Measurements from ENCODE around the gene C16orf89. TPM values are rescaled to one million over a fixed set of nuclear protein-coding genes. Genes with fewer than 3 reads are reported as not detected.

The C16orf89 gene
- polyA plus RNA-seq, 1 donor (not counting 4 experiments of a cell fraction or from before 2014, with no cell fraction given) = not detected

DNA sequence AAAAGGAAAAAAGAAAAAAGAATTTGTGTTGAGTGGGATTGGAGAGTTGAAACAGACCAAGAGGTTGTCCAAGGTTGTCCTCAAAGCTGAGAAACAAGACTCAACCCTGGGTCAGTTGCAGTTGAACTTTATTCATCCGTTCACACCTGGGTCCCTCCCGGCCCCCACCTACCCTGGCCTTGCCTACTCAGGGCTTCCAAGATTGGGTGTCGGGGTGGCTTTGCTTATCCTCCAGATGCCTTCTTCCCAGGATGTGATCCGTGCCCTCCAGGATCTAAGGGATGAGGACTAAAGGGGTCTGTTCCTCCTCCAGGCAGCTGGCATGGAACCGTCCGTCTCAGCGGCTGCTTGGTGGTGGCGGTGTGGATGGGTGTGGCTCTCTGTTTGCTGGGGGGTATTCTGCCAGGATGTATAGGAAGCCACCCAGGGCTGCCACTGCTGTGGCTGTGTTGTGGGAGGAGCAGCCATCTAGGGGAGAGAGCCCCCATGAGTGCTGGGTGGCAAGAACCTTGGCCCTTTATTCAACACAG, 21.7 kb downstream of the C16orf89 start:
- Histone ChIP-seq H3K27ac (ENCODE audit: control insufficient read depth, insufficient read depth, low read length) (no peak overlapping the region), H3K4me3 (ENCODE audit: control insufficient read depth in 2 of 3, extremely low read depth in 1 of 3, insufficient read depth in 2 of 3, low read depth in 1 of 3, low read length in 3 of 3) (no peak overlapping the region), H2AFZ (ENCODE audit: control insufficient read depth, low read length) (no peak overlapping the region), H3K27me3 (ENCODE audit: control insufficient read depth, extremely low read depth, insufficient read depth, low read length) (no peaks in the 10 kb centered on the region), H3K9me3 (ENCODE audit: control insufficient read depth, low read depth, low read length) (no peaks in the 10 kb centered on the region), H4K20me1 (ENCODE audit: control insufficient read depth, extremely low read depth, insufficient read depth, low read length) (no peaks in the 10 kb centered on the region), H3K9ac (ENCODE audit: control insufficient read depth, extremely low read depth, insufficient read depth, low read length) (no peak overlapping the region), H3K79me2 (ENCODE audit: control insufficient read depth, insufficient read depth, low read length) (no peaks in the 10 kb centered on the region), H3K4me2 (ENCODE audit: control insufficient read depth, extremely low read depth, insufficient read depth, low read depth, low read length) (no peak overlapping the region), H3K4me1 (ENCODE audit: control insufficient read depth, extremely low read depth, insufficient read depth, low read length) (no peaks in the 10 kb centered on the region), H3K36me3 (ENCODE audit: control insufficient read depth in 2 of 2, extremely low read depth in 1 of 2, insufficient read depth in 2 of 2, low read length in 2 of 2) (no peaks in the 10 kb centered on the region), H3K9me1 (ENCODE audit: control insufficient read depth, extremely low read depth, insufficient read depth, low read length) (no peaks in the 10 kb centered on the region)
- dilution Hi-C loops (cut with MboI; ENCODE audit: extremely low pct_ligation_motif_present, low sequenced_read_pairs) = no loop called here
- FAIRE-seq (no peak), DNase-seq (ENCODE audit: low read depth, low spot score) (no peak)
- no peak for TF ChIP-seq CTCF (optimal IDR thresholded peaks at IDR 0.05 in 1 of 3, IDR thresholded peaks at IDR 0.05 in 1 of 3, conservative IDR thresholded peaks at IDR 0.05 in 1 of 3; ENCODE audit: extremely low read depth in 1 of 3, insufficient read depth in 2 of 3, low read length in 3 of 3)
- no peak for TF ChIP-seq EZH2 (IDR thresholded peaks at IDR 0.05; ENCODE audit: low read length)

DNA sequence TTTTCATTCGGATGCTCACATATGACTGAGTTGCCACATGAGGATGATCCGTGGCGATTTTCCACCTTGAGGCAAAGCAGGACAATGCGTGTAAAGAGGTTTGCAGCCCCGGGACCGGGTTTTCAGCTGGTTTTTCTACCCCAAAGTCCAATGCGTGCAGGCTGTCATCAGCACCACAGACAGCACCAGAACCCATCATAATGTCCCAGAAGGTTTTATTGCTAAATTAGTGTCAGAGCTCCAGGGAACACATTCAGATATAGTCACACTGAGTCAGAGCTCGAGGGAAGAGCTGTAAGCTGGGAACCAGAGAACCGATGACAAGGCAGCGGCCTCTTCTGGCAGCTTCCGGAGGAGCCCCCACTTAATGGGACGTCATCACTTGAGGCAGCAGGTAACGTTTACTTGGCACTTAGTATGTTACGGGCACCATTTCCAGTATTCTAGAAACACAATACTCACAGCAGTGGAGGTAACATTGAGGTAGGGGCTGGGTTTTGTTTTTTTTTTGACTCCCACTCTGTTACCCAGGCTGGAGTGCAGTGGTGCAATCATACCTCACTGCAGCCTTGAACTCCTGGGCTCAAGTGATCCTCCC, 23.1 kb downstream of the C16orf89 start:
- no peaks in the 10 kb centered on the region for H3K79me2 ChIP-seq (ENCODE audit: control insufficient read depth, insufficient read depth, low read length)
- dilution Hi-C loops (cut with MboI; ENCODE audit: extremely low pct_ligation_motif_present, low sequenced_read_pairs) = no loop called here

More for the DNA sequence above, 23.1 kb downstream of the C16orf89 start:
- FAIRE-seq (no peak), DNase-seq (ENCODE audit: low read depth, low spot score) (no peak)
- Histone ChIP-seq H3K9me1 (ENCODE audit: control insufficient read depth, extremely low read depth, insufficient read depth, low read length) (no peaks in the 10 kb centered on the region), H3K4me1 (ENCODE audit: control insufficient read depth, extremely low read depth, insufficient read depth, low read length) (no peaks in the 10 kb centered on the region), H3K4me3 (ENCODE audit: control insufficient read depth in 2 of 3, extremely low read depth in 1 of 3, insufficient read depth in 2 of 3, low read depth in 1 of 3, low read length in 3 of 3) (no peak overlapping the region), H3K9ac (ENCODE audit: control insufficient read depth, extremely low read depth, insufficient read depth, low read length) (no peak overlapping the region), H3K27me3 (ENCODE audit: control insufficient read depth, extremely low read depth, insufficient read depth, low read length) (no peaks in the 10 kb centered on the region), H4K20me1 (ENCODE audit: control insufficient read depth, extremely low read depth, insufficient read depth, low read length) (no peaks in the 10 kb centered on the region), H3K27ac (ENCODE audit: control insufficient read depth, insufficient read depth, low read length) (no peak overlapping the region), H2AFZ (ENCODE audit: control insufficient read depth, low read length) (no peak overlapping the region), H3K9me3 (ENCODE audit: control insufficient read depth, low read depth, low read length) (no peaks in the 10 kb centered on the region), H3K36me3 (ENCODE audit: control insufficient read depth in 2 of 2, extremely low read depth in 1 of 2, insufficient read depth in 2 of 2, low read length in 2 of 2) (no peaks in the 10 kb centered on the region), H3K4me2 (ENCODE audit: control insufficient read depth, extremely low read depth, insufficient read depth, low read depth, low read length) (no peak overlapping the region)
- TF ChIP-seq CTCF (optimal IDR thresholded peaks at IDR 0.05 in 1 of 3, IDR thresholded peaks at IDR 0.05 in 1 of 3, conservative IDR thresholded peaks at IDR 0.05 in 1 of 3; ENCODE audit: extremely low read depth in 1 of 3, insufficient read depth in 2 of 3, low read length in 3 of 3) (peak in 1 of 3 experiments; percentile 20), EZH2 (IDR thresholded peaks at IDR 0.05; ENCODE audit: low read length) (no peak)
